Mesodermal cell (in vitro differentiated cells): Measurements from ENCODE around the gene WDR12.
A peak's percentile ranks its signal among the peaks of the same experiment; 100 is the strongest.
"Not testable (repeated sequence)": the region's sequence is repeated elsewhere in the genome, so short reads cannot be mapped to it uniquely, and the experiment has no call there.

ENCODE experiments used
- H3K27ac ChIP-seq: 2 replicates; pipeline ENCODE4 v1.7.0; 2013; ENCODE audit warnings: mild to moderate bottlenecking, low read depth, low read length, moderate library complexity; ENCODE audit not compliant: severe bottlenecking
- H3K36me3 ChIP-seq: 2 replicates; pipeline ENCODE4 v1.7.1; 2013; ENCODE audit warnings: mild to moderate bottlenecking, low read length, moderate library complexity; ENCODE audit not compliant: control insufficient read depth, insufficient read depth
- H3K4me1 ChIP-seq: one replicate; pipeline ENCODE4 v1.7.1; 2013; ENCODE audit warnings: mild to moderate bottlenecking, low read length; ENCODE audit not compliant: insufficient read depth, control insufficient read depth, poor library complexity, severe bottlenecking
- H3K4me3 ChIP-seq: 2 replicates; pipeline ENCODE4 v1.7.0; 2013; ENCODE audit warnings: low read length, control low read depth, mild to moderate bottlenecking; ENCODE audit not compliant: insufficient read depth, poor library complexity, severe bottlenecking; ENCODE audit errors: extremely low read depth
- H3K9me3 ChIP-seq: 2 replicates; pipeline ENCODE4 v1.7.1; 2013; ENCODE audit warnings: mild to moderate bottlenecking, low read length, moderate library complexity; ENCODE audit not compliant: control insufficient read depth
- WGBS, 2 experiments: methylation state at CpG; one replicate each; pipeline ENCODE4 v1.1.5; 2013; ENCODE audit warnings: missing lambda C conversion rate in 2 of 2; ENCODE audit not compliant: insufficient coverage in 2 of 2; 5-methylcytosine and 5-hydroxymethylcytosine counted together

WDR12 gene

DNA sequence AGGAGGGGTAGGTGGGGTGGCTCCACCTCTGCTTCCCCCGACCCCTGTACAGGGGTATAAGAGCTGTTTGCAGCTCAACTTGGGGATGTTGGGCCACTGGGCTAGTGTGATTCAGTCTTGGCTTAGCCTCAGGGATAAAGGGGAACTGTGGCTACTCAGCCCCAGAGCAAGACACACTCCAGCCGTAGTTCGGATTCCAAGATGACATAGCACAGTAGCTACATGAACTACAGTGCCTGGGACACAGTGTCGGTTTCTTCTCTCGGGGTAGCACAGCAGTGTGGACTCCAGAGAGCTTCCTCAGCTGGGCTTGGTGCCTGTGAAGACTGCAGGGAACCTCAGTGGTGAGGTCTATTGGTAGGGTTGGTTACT, 21.7 kb upstream of the WDR12 start:
- no peaks in the 10 kb centered on the region for H3K9me3 ChIP-seq
- H3K4me1 ChIP-seq = no peaks in the 10 kb centered on the region
- H3K27ac ChIP-seq = no peak overlapping the region
- H3K4me3 ChIP-seq = no peak overlapping the region
- WGBS, 2 experiments = 83 to 90% methylated on average over 4 to 5 of the region's 5 CpGs
- no peaks in the 10 kb centered on the region for H3K36me3 ChIP-seq

DNA sequence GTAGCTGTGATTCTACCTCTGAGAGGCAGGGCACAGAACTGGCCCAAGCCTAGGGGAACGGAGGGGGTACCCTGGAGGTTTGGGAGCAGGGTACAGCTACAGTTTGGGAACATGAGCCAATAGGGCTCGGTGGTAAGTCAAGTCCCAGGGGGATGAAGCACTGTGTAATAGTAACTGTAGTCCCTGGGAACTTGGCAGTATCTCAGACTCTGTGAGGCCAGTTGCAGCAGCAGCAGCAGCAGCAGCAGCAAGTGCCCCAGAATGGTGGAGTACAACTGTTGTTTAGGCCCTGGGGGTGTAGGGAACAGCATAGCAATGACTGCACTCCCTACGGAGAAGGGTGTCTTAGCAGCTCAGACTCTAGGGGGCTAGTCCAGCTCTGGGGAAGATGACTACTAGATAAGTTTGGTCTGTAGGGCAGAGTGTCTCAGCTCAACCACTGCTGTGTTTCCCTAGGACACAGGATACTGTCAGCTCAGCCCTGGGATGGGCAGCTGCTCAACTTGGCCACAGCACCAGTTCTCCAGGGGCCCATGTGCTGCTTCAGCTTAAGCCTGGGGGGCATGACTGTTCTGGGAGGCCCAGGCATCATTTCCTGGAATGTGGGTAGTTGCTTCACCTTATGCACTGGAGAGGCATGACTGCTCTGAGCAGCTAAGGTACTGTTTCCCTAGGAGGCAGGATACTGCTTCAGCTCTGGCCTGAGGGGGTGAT, 21.1 kb upstream of the WDR12 start:
- WGBS, 2 experiments = 93 to 94% methylated on average over 3 of the region's 3 CpGs
- Histone ChIP-seq H3K36me3 (no peaks in the 10 kb centered on the region), H3K4me1 (no peaks in the 10 kb centered on the region), H3K9me3 (no peaks in the 10 kb centered on the region), H3K27ac (no peak overlapping the region), H3K4me3 (no peak overlapping the region)

DNA sequence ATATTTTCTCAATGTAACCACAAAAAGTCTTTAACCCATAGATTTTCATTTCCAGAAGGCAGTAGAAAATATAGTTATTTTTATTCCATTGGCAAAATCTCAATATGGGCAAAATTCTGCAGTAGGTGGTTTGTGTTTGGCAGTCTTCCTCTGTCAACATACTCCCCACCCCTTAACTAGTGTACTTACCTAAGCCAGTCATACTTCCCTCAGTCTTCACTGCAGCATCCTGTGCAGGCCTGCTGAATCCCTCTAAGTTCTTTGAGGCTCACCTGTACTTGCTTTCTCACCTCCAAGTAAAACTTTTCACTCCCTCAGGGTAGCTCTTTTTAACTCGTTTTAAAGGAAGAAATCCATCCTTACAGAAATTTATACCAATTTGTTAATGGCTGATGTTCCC, 7.4 kb upstream of the WDR12 start:
- no peaks in the 10 kb centered on the region for H3K4me1 ChIP-seq
- no peak overlapping the region for H3K27ac ChIP-seq
- H3K9me3 ChIP-seq = no peaks in the 10 kb centered on the region
- no peak overlapping the region for H3K4me3 ChIP-seq
- WGBS, 2 experiments = 80% methylated on average over 1 of the region's 1 CpG; no CpG with 5 or more reads in 1 of the 2 experiments
- H3K36me3 ChIP-seq = peaks cover 9% of the 10 kb centered on the region

DNA sequence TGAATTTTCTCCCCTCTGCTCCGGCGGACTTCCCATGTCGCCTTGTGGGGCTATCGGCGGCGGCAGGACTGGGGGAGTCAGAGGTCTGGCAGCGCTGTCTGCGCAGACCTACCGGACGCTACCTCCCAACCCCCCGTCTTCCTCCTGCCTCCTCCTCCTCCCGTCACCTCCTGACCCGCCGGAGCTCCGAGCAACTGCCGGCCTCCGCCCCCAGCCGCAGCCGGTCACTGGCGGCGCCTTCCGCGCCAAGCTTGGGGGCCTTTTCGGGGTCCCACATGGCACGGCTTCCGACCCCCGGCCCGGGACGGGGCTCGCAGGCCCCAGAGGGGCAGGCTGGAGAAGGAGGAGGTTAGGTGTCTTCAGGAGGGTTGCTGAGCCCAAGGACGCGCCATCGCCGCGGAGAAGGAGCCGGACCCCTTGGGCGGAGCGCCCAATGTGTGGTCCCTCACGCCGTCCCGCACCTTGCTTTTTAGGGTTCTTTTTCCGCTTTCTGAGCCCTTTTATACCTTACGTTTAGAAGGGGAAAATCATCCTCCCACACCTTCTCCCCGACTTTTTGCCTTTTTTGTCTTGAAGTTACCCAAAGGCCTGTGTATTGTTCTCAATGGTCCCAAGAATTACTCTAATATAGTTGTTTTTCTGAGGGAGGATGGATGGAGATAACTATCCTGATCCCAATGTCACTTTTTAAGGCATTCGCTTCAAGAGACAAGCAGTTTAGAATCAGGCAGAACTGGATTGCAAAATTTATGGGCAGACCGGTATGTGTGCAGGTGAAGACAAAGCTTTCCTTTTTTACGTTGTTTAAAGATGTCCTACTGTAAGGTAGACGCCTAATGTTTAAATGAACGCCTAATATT, 1.1 kb upstream of the WDR12 start:
- Histone ChIP-seq H3K4me3 (peak overlapping the region; percentile 76), H3K27ac (peak overlapping the region; percentile 94)
- 31 to 60% methylated on average over 1 to 4 of the region's 49 CpGs for WGBS, 2 experiments
- not testable (repeated sequence) for H3K4me1 ChIP-seq, H3K9me3 ChIP-seq, H3K36me3 ChIP-seq

DNA sequence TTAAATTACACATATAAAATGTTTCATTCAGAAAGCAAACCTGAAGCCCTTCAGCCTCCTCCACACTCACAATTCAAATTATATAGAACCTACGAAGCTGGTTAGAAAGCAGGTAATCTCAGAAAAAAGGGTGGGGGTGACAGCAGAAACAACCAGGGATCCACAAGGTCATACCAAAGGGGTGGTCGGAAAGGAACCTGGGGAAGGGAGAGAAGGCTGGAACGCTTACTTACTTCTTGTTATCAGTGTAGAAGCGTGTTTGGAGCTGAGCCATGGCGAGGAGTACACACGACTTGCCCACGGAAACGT, 316 bp downstream of the WDR12 start:
- peaks cover 3% of the 10 kb centered on the region for H3K9me3 ChIP-seq
- H3K27ac ChIP-seq = no peak overlapping the region
- peak overlapping the region; percentile 76 for H3K4me3 ChIP-seq
- H3K4me1 ChIP-seq = no peaks in the 10 kb centered on the region
- 0 to 2% methylated on average over 7 of the region's 8 CpGs for WGBS, 2 experiments
- H3K36me3 ChIP-seq = peaks cover 10% of the 10 kb centered on the region

DNA sequence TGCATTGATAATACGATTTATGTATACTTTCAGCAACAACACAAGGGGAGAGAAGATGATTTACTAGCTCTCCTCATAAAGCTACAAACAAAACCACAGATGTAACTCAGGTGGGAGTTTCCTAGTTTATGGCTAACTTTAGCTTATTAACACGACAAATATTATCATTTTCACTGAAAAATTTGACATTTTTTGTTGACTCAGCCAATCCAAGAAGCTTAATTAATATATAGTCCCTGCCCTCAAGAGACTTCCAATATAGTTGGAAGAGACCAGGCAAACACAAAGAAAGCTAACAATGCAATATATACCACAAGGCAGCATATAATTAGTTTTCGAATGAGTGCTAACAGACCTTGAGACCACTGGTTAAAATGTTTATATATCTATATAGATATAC, 775 bp downstream of the WDR12 start:
- Histone ChIP-seq H3K9me3 (peaks cover 3% of the 10 kb centered on the region), H3K4me3 (peak overlapping the region; percentile 76), H3K4me1 (no peaks in the 10 kb centered on the region), H3K27ac (no peak overlapping the region), H3K36me3 (peaks cover 12% of the 10 kb centered on the region)
- 0% methylated on average over 1 of the region's 3 CpGs; no CpG with 5 or more reads in 1 of the 2 experiments for WGBS, 2 experiments

DNA sequence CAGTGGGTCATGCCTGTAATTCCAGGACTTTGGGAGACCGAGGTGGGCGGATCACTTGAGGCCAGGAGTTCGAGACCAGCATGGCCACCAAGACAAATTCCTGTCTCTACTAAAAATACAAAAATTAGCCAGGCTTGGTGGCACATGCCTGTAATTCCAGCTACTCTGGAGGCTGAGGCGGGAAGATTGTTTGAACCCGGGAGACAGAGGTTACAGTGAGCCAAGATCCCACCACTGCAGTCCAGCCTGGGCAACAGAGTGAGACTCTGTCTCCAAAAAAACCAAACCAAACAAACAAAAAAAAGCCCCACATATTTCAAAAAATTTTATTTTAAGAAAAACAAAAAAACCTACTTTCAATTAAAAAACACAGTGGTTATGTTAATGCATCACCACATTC, 1.2 kb downstream of the WDR12 start:
- H3K36me3 ChIP-seq = peaks cover 16% of the 10 kb centered on the region
- H3K4me3 ChIP-seq = peak overlapping the region; percentile 76

DNA sequence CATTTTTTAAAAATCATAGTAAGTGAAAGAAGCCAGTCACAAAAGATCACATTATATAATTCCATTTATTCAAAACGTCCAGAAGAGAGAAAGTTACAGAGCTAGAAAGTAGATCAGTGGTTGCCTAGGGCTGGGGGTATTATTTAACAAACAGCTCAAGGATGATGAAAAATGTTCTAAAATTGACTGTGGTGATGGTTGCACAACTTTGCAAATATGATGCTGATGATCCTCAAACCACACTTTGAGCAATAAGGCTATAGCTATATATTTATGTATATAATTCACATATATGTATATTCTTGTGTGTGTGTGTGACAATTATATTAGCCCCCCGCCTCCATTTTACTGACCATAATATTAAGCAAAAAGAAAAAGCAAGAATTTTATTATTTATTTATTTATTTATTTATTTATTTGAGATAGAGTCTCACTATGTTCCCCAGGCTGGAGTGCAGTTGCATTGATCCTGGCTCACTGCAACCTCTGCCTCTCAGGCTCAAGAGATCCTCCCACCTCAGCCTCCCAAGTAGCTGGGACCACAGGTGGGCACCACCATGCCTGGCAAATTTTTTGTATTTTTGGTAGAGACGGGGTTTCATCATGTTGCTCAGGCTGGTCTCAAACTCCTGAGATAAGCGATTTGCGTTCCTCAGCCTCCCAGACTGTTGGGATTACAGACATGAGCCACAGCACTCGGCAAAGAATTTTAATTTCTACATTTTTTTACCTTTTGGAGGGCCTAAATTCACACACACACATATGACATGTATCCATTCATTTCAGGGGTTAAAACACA, 1.9 kb downstream of the WDR12 start:
- Histone ChIP-seq H3K9me3 (peaks cover 11% of the 10 kb centered on the region), H3K4me3 (no peak overlapping the region)
- WGBS, 2 experiments = 89 to 97% methylated on average over 4 of the region's 6 CpGs

More for the DNA sequence above, 1.2 kb downstream of the WDR12 start:
- H3K27ac ChIP-seq, H3K4me1 ChIP-seq, H3K9me3 ChIP-seq: not testable (repeated sequence)
- 96 to 100% methylated on average over 1 to 5 of the region's 5 CpGs for WGBS, 2 experiments

DNA sequence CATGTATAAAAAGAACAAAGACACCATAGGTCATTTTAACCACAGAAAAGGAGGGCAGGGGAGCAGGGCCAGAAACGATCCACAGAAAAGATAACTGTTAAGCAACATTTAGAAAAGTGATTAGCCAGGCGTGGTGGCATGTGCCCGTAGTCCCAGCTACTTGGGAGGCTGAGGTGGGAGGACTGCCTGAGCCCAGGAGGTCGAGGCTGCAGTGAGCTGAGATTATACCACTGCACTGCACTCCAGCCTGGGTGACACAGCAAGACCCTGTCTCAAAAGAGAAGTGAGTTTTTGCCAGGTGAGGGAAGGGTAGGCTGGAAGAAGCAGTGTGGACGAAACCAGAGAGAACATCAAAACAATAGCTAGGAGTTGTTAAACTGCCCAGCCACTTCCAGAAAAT, 3.3 kb downstream of the WDR12 start:
- no peak overlapping the region for H3K27ac ChIP-seq
- H3K9me3 ChIP-seq = peaks cover 16% of the 10 kb centered on the region
- no peak overlapping the region for H3K4me3 ChIP-seq
- 95% methylated on average over 4 of the region's 5 CpGs for WGBS, 2 experiments
- peaks cover 27% of the 10 kb centered on the region for H3K36me3 ChIP-seq
- no peaks in the 10 kb centered on the region for H3K4me1 ChIP-seq

More for the DNA sequence above, 1.9 kb downstream of the WDR12 start:
- H3K4me1 ChIP-seq = no peaks in the 10 kb centered on the region
- peaks cover 23% of the 10 kb centered on the region for H3K36me3 ChIP-seq
- H3K27ac ChIP-seq = no peak overlapping the region

DNA sequence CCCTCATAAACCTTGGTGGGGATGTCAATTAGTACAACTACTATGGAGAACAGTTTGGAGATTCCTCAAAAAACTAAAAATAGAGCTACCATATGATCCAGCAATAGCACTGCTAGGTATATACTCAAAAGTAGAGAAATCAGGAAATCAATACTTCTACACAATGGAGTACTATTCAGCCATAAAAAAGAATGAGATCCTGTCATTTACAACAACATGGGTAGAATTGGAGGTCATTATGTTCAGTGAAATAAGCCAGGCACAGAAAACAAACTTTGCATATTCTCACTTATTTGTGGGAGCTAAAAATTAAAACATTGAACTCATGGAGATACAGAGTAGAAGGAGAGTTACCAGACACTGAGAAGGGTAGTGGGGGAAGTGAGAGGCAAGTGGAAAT, 6.0 kb downstream of the WDR12 start:
- H3K36me3 ChIP-seq = peaks cover 27% of the 10 kb centered on the region
- not testable (repeated sequence) for H3K4me1 ChIP-seq, H3K27ac ChIP-seq, H3K4me3 ChIP-seq
- H3K9me3 ChIP-seq = peaks cover 16% of the 10 kb centered on the region
